ENCODE data around the gene NUP58. TPM values are rescaled to one million over a fixed set of nuclear protein-coding genes. Genes with fewer than 3 reads are reported as not detected.

The NUP58 gene
- 22.8 TPM for total RNA-seq
- long read RNA-seq, full-length matches to known transcripts: 38 of 47 reads
- long read RNA-seq, partial matches to known transcripts: 2 of 47 reads
- long read RNA-seq, other reads (novel, unspliced or antisense): 7 of 47 reads

- intact Hi-C loops (cut with micrococcal nuclease): no loop called here
- H3K9me3 ChIP-seq (replicated peaks): no peaks in the 10 kb centered on the region
Observed at GRCh38 chr13:25301347-25302113, at the start of gene NUP58. TSS of gene NUP58 (plus strand) at chr13:25301625. CDS start at chr13:25301774, 149 bp downstream.

DNA sequence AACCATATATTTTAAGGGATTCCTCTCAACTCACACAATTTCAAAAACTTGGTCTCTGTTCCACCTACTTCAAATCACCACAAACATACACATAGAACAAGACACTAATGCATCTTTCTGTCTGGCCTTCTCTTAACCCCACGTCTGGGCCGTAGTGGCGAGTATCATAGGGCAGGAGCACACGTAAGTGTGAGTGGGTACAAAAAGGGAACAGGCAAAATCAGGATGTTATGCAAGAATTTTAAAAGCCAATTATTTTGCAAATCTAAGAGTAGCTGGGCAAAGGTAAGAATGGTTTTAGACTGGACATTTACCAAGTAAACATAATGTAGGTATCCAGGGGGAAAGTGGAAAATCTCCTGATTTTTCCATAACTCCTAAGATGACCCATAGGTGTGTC, 49.2 kb upstream of the NUP58 start:
- intact Hi-C loops (cut with micrococcal nuclease): no loop called here
- Histone ChIP-seq H3K27ac (replicated peaks) (no peak overlapping the region), H3K4me1 (no peaks in the 10 kb centered on the region), H3K4me3 (no peak overlapping the region), H3K9me3 (replicated peaks) (no peaks in the 10 kb centered on the region), H3K36me3 (peaks cover 81% of the 10 kb centered on the region), H3K27me3 (ENCODE audit: low read depth) (no peaks in the 10 kb centered on the region)
- TF ChIP-seq, protein P1, sequence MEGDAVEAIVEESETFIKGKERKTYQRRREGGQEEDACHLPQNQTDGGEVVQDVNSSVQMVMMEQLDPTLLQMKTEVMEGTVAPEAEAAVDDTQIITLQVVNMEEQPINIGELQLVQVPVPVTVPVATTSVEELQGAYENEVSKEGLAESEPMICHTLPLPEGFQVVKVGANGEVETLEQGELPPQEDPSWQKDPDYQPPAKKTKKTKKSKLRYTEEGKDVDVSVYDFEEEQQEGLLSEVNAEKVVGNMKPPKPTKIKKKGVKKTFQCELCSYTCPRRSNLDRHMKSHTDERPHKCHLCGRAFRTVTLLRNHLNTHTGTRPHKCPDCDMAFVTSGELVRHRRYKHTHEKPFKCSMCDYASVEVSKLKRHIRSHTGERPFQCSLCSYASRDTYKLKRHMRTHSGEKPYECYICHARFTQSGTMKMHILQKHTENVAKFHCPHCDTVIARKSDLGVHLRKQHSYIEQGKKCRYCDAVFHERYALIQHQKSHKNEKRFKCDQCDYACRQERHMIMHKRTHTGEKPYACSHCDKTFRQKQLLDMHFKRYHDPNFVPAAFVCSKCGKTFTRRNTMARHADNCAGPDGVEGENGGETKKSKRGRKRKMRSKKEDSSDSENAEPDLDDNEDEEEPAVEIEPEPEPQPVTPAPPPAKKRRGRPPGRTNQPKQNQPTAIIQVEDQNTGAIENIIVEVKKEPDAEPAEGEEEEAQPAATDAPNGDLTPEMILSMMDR (IDR thresholded peaks at IDR 0.05; ENCODE audit: borderline replicate concordance): no peak
- DNase-seq: no peak

More at GRCh38 chr13:25301347-25302113, at the start of gene NUP58:
- peak; percentile 96 for DNase-seq
- Histone ChIP-seq H3K4me3 (peak within 1 kb of the TSS; percentile 87), H3K36me3 (no peaks in the 10 kb centered on the region), H3K27ac (replicated peaks) (peak within 1 kb of the TSS; percentile 92), H3K4me1 (peaks cover 28% of the 10 kb centered on the region), H3K27me3 (ENCODE audit: low read depth) (peaks cover 14% of the 10 kb centered on the region)
- TF ChIP-seq, protein P1 (IDR thresholded peaks at IDR 0.05; ENCODE audit: borderline replicate concordance): no peak

DNA sequence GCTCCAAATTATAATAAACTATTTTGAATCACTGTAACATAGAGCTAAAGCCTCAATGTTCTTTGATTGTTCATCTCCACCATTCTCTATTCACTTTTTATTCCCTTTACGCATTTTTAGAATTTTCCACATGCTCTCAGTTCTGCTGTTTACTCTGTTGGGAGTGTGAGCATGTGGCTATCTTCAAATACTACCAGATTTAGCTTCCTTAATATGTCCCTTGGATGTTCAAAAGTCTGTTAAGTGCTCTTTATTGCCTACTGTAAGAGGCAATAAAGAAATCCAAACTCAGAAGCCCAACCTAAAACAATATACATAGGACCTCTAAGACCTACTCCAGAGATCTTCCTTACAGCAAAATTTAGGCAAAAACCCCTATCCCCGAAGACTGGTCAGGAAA, 48.7 kb upstream of the NUP58 start:
- H3K9me3 ChIP-seq (replicated peaks): no peaks in the 10 kb centered on the region
- H3K27ac ChIP-seq (replicated peaks): no peak overlapping the region
- DNase-seq: no peak
- no peak overlapping the region for H3K4me3 ChIP-seq
- TF ChIP-seq, protein P1 (IDR thresholded peaks at IDR 0.05; ENCODE audit: borderline replicate concordance): no peak
- no peaks in the 10 kb centered on the region for H3K4me1 ChIP-seq
- no peaks in the 10 kb centered on the region for H3K27me3 ChIP-seq (ENCODE audit: low read depth)
- intact Hi-C loops (cut with micrococcal nuclease): no loop called here
- peaks cover 81% of the 10 kb centered on the region for H3K36me3 ChIP-seq

DNA sequence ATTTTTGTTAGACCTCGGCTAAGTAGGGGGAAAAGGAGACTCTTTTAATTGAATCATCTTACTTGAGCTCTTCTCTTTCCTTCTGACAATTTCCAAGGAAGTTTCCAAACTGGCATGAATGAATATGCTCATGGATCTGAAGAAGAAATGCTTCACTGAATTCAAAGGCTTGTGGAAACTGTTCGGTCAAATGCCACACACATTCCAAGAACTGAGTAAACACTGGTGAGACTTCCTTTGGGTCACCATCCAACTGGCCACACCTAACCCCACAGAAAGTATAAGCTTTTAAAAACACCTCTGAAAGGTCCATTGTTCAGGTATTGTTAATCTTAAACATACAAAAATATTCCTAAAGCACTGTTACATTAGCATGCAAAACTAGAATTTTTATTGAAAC, 47.7 kb upstream of the NUP58 start:
- peaks cover 90% of the 10 kb centered on the region for H3K36me3 ChIP-seq
- intact Hi-C loops (cut with micrococcal nuclease): no loop called here
- H3K9me3 ChIP-seq (replicated peaks): no peaks in the 10 kb centered on the region
- H3K27ac ChIP-seq (replicated peaks): no peak overlapping the region
- DNase-seq: no peak
- TF ChIP-seq, protein P1 (IDR thresholded peaks at IDR 0.05; ENCODE audit: borderline replicate concordance): no peak
- no peaks in the 10 kb centered on the region for H3K4me1 ChIP-seq
- no peaks in the 10 kb centered on the region for H3K27me3 ChIP-seq (ENCODE audit: low read depth)
- no peak overlapping the region for H3K4me3 ChIP-seq

GRCh38 chr13:25262261-25262660, 39.2 kb upstream of the NUP58 start:
- H3K27me3 ChIP-seq (ENCODE audit: low read depth): no peaks in the 10 kb centered on the region
- H3K4me3 ChIP-seq: no peak overlapping the region
- DNase-seq: no peak
- TF ChIP-seq, protein P1 (IDR thresholded peaks at IDR 0.05; ENCODE audit: borderline replicate concordance): no peak
- no peaks in the 10 kb centered on the region for H3K9me3 ChIP-seq (replicated peaks)
- H3K27ac ChIP-seq (replicated peaks): no peak overlapping the region
- peaks cover 96% of the 10 kb centered on the region for H3K36me3 ChIP-seq
- intact Hi-C loops (cut with micrococcal nuclease): no loop called here
- H3K4me1 ChIP-seq: no peaks in the 10 kb centered on the region
